GM19193 (cell line): Measurements from ENCODE around the gene DENND6B.

Experiments used
- POLR2A ChIP-seq: IDR thresholded peaks from 4 replicates; pipeline ENCODE4 v1.6.1; 2011; ENCODE audit not compliant: insufficient read depth, insufficient read length; ENCODE audit errors: extremely low read depth

The DENND6B gene

GRCh38 chr22:50276143-50276542, 50.7 kb downstream of the DENND6B start:
- no peak for TF ChIP-seq POLR2A

- TF ChIP-seq POLR2A, result no peak
Measured at GRCh38 chr22:50275181-50276055, 51.4 kb downstream of the DENND6B start.

- TF ChIP-seq POLR2A, result no peak
Measured at GRCh38 chr22:50274771-50275170, 52.0 kb downstream of the DENND6B start.

GRCh38 chr22:50274311-50274710, 52.5 kb downstream of the DENND6B start:
- no peak for TF ChIP-seq POLR2A

GRCh38 chr22:50272044-50272802, 54.6 kb downstream of the DENND6B start:
- no peak for TF ChIP-seq POLR2A

GRCh38 chr22:50271519-50271970, 55.3 kb downstream of the DENND6B start:
- no peak for TF ChIP-seq POLR2A

GRCh38 chr22:50270666-50271394, 56.0 kb downstream of the DENND6B start:
- no peak for TF ChIP-seq POLR2A

- TF ChIP-seq POLR2A, result no peak
Measured at GRCh38 chr22:50269970-50270665, 56.7 kb downstream of the DENND6B start, which contains the start of gene MAPK11. Gene MAPK11, minus strand, starts transcription at chr22:50270380. Its CDS starts 88 bp downstream, at chr22:50270292.

GRCh38 chr22:50269573-50269969, 57.2 kb downstream of the DENND6B start:
- no peak for TF ChIP-seq POLR2A

- no peak for TF ChIP-seq POLR2A
Measured at GRCh38 chr22:50268655-50269113, 58.1 kb downstream of the DENND6B start.

GRCh38 chr22:50267591-50268390, 59.0 kb downstream of the DENND6B start:
- TF ChIP-seq POLR2A, result no peak

- no peak for TF ChIP-seq POLR2A
Measured at GRCh38 chr22:50266994-50267393, 59.8 kb downstream of the DENND6B start.

GRCh38 chr22:50264946-50265669, 61.7 kb downstream of the DENND6B start:
- no peak for TF ChIP-seq POLR2A

- TF ChIP-seq POLR2A, result no peak
Measured at GRCh38 chr22:50264104-50264745, 62.6 kb downstream of the DENND6B start.
